HG03342 (cell line): ENCODE data around the gene LMNB1.

Experiments
- ATAC-seq: cut with Tn5 transposase; IDR thresholded peaks from one replicate; pipeline ENCODE4 v1.9.1; 2021; ENCODE audit warnings: mild to moderate bottlenecking, moderate library complexity; ENCODE audit not compliant: unreplicated experiment

The LMNB1 gene

DNA sequence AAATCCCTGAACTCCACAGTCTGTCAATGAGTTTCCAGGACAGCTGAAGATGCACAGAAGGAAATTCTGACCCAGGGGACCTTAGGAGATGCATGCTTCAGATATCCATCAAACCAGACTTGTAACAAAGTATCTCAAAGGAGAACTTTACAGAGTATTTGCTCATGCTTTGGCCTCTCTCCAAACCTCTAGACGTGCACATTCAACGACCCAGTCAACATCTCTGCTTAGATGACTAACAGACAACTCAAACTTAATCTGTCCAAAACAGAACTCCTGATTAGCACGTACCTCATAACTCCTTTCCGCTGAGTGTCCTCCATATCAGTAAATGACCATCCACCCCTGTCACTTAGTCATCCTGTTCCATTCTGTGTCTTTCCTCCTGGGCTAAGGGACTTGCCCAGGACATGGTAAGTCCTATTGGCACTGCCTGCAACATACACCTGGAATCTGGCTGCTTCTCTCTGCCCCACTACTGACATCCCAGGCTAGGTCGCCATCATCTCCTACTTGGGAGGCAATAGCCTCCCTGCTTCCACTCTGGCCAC lies 107.4 kb downstream of the LMNB1 start:
- no peak for ATAC-seq
